ENCODE measurements around the gene MAG.

Gene MAG

GRCh38 chr19:35316560-35316959, 24.6 kb downstream of the MAG start:
- Histone ChIP-seq H2AFZ (ENCODE audit: low read length) (no peak overlapping the region), H4K20me1 (ENCODE audit: insufficient read depth, low read length) (no peaks in the 10 kb centered on the region), H3K36me3 (ENCODE audit: insufficient read depth, low read length) (no peaks in the 10 kb centered on the region), H3K4me2 (ENCODE audit: low read length) (no peak overlapping the region), H3K79me2 (ENCODE audit: insufficient read depth, low read length) (no peaks in the 10 kb centered on the region), H3F3A (ENCODE audit: insufficient read depth, low read length) (no peaks in the 10 kb centered on the region), H3K9ac (ENCODE audit: low read length) (no peak overlapping the region; the same call in 1 of the 2 replicates), H3K4me3 (ENCODE audit: low read depth, low read length, poor library complexity, severe bottlenecking) (no peak overlapping the region), H3K27me3 (ENCODE audit: insufficient read depth, low read length) (0 out of 2 replicates have a peak, but pooled peaks cover 3% of the 10 kb centered on the region), H3K4me1 (ENCODE audit: insufficient read depth, low read length, severe bottlenecking) (peaks cover 51% of the 10 kb centered on the region), H3K9me3 (ENCODE audit: low read length) (no peaks in the 10 kb centered on the region), H3K27ac (ENCODE audit: low read depth, low read length, poor library complexity, severe bottlenecking) (peak overlapping the region; percentile 69), H3K9me2 (ENCODE audit: low read depth, low read length) (no peaks in the 10 kb centered on the region)
- TF ChIP-seq CTCF (IDR thresholded peaks at IDR 0.05; ENCODE audit: low read length), result no peak
- no peak for TF ChIP-seq EZH2 (IDR thresholded peaks at IDR 0.05; ENCODE audit: borderline replicate concordance, low read length)

- H3K27me3 ChIP-seq (ENCODE audit: insufficient read depth, low read length), result 0 out of 2 replicates have a peak, but pooled peaks cover 3% of the 10 kb centered on the region
- no peaks in the 10 kb centered on the region for H3K9me2 ChIP-seq (ENCODE audit: low read depth, low read length)
- H3K4me3 ChIP-seq (ENCODE audit: low read depth, low read length, poor library complexity, severe bottlenecking), result no peak overlapping the region
- H3K36me3 ChIP-seq (ENCODE audit: insufficient read depth, low read length), result no peaks in the 10 kb centered on the region; the same call in 1 of the 2 replicates
- no peak overlapping the region for H3K9ac ChIP-seq (ENCODE audit: low read length)
- no peaks in the 10 kb centered on the region for H3K79me2 ChIP-seq (ENCODE audit: insufficient read depth, low read length)
- H2AFZ ChIP-seq (ENCODE audit: low read length), result no peak overlapping the region
- H3K9me3 ChIP-seq (ENCODE audit: low read length), result no peaks in the 10 kb centered on the region
- H3K4me2 ChIP-seq (ENCODE audit: low read length), result no peak overlapping the region
- H4K20me1 ChIP-seq (ENCODE audit: insufficient read depth, low read length), result no peaks in the 10 kb centered on the region
- no peak for TF ChIP-seq EZH2 (IDR thresholded peaks at IDR 0.05; ENCODE audit: borderline replicate concordance, low read length)
- no peak for TF ChIP-seq CTCF (IDR thresholded peaks at IDR 0.05; ENCODE audit: low read length)
- no peaks in the 10 kb centered on the region for H3F3A ChIP-seq (ENCODE audit: insufficient read depth, low read length)
- peaks cover 51% of the 10 kb centered on the region for H3K4me1 ChIP-seq (ENCODE audit: insufficient read depth, low read length, severe bottlenecking)
- H3K27ac ChIP-seq (ENCODE audit: low read depth, low read length, poor library complexity, severe bottlenecking), result peak overlapping the region; percentile 69
These were observed 25.6 kb downstream of the MAG start for GRCh38 chr19:35317464-35318043.

- H3K4me3 ChIP-seq (ENCODE audit: low read depth, low read length, poor library complexity, severe bottlenecking), result no peak overlapping the region
- 0 out of 2 replicates have a peak, but pooled peaks cover 3% of the 10 kb centered on the region for H3K27me3 ChIP-seq (ENCODE audit: insufficient read depth, low read length)
- peak overlapping the region; percentile 87 for H3K27ac ChIP-seq (ENCODE audit: low read depth, low read length, poor library complexity, severe bottlenecking)
- no peaks in the 10 kb centered on the region for H3K9me2 ChIP-seq (ENCODE audit: low read depth, low read length)
- no peak overlapping the region; the same call in 1 of the 2 replicates for H3K9ac ChIP-seq (ENCODE audit: low read length)
- H3F3A ChIP-seq (ENCODE audit: insufficient read depth, low read length), result no peaks in the 10 kb centered on the region
- H4K20me1 ChIP-seq (ENCODE audit: insufficient read depth, low read length), result no peaks in the 10 kb centered on the region
- H3K4me1 ChIP-seq (ENCODE audit: insufficient read depth, low read length, severe bottlenecking), result peaks cover 61% of the 10 kb centered on the region
- TF ChIP-seq CTCF (IDR thresholded peaks at IDR 0.05; ENCODE audit: low read length), result no peak
- TF ChIP-seq EZH2 (IDR thresholded peaks at IDR 0.05; ENCODE audit: borderline replicate concordance, low read length), result no peak
- H3K4me2 ChIP-seq (ENCODE audit: low read length), result no peak overlapping the region
- H3K9me3 ChIP-seq (ENCODE audit: low read length), result no peaks in the 10 kb centered on the region
- H3K36me3 ChIP-seq (ENCODE audit: insufficient read depth, low read length), result no peaks in the 10 kb centered on the region; the same call in 1 of the 2 replicates
- H2AFZ ChIP-seq (ENCODE audit: low read length), result no peak overlapping the region
- H3K79me2 ChIP-seq (ENCODE audit: insufficient read depth, low read length), result no peaks in the 10 kb centered on the region
These were observed 26.9 kb downstream of the MAG start for GRCh38 chr19:35318679-35319448.

All from OCI-LY1 (cell line).